ENCODE results near the gene RAB18.

RAB18 gene

GRCh38 chr10:27534161-27534700 is 30.1 kb downstream of the RAB18 start:
- FAIRE-seq (peak; percentile 42), DNase-seq (ENCODE audit: insufficient read length) (no peak)
- no peak for TF ChIP-seq POLR2A (IDR thresholded peaks at IDR 0.05; ENCODE audit: low read depth, low read length)
- TF ChIP-seq TAF1 (IDR thresholded peaks at IDR 0.05; ENCODE audit: borderline replicate concordance, low read depth, low read length): no peak
- TF ChIP-seq POLR2AphosphoS5 (IDR thresholded peaks at IDR 0.05; ENCODE audit: low read depth, low read length): no peak

GRCh38 chr10:27535317-27535716 is 31.2 kb downstream of the RAB18 start:
- TF ChIP-seq TAF1 (IDR thresholded peaks at IDR 0.05; ENCODE audit: borderline replicate concordance, low read depth, low read length) (no peak), POLR2AphosphoS5 (IDR thresholded peaks at IDR 0.05; ENCODE audit: low read depth, low read length) (no peak), POLR2A (IDR thresholded peaks at IDR 0.05; ENCODE audit: low read depth, low read length) (no peak)
- FAIRE-seq: no peak
- DNase-seq (ENCODE audit: insufficient read length): no peak

- DNase-seq (ENCODE audit: insufficient read length) (no peak), FAIRE-seq (peak; percentile 5)
- no peak for TF ChIP-seq POLR2A (IDR thresholded peaks at IDR 0.05; ENCODE audit: low read depth, low read length)
- TF ChIP-seq TAF1 (IDR thresholded peaks at IDR 0.05; ENCODE audit: borderline replicate concordance, low read depth, low read length): no peak
- no peak for TF ChIP-seq POLR2AphosphoS5 (IDR thresholded peaks at IDR 0.05; ENCODE audit: low read depth, low read length)
These were observed 32.3 kb downstream of the RAB18 start for GRCh38 chr10:27536437-27536836.

GRCh38 chr10:27537166-27537565 is 33.1 kb downstream of the RAB18 start:
- no peak for DNase-seq (ENCODE audit: insufficient read length)
- no peak for FAIRE-seq
- TF ChIP-seq POLR2AphosphoS5 (IDR thresholded peaks at IDR 0.05; ENCODE audit: low read depth, low read length) (no peak), TAF1 (IDR thresholded peaks at IDR 0.05; ENCODE audit: borderline replicate concordance, low read depth, low read length) (no peak), POLR2A (IDR thresholded peaks at IDR 0.05; ENCODE audit: low read depth, low read length) (no peak)

GRCh38 chr10:27537787-27538186 is 33.7 kb downstream of the RAB18 start:
- TF ChIP-seq POLR2AphosphoS5 (IDR thresholded peaks at IDR 0.05; ENCODE audit: low read depth, low read length) (no peak), TAF1 (IDR thresholded peaks at IDR 0.05; ENCODE audit: borderline replicate concordance, low read depth, low read length) (no peak), POLR2A (IDR thresholded peaks at IDR 0.05; ENCODE audit: low read depth, low read length) (no peak)
- FAIRE-seq (no peak), DNase-seq (ENCODE audit: insufficient read length) (no peak)

GRCh38 chr10:27540672-27541071 is 36.6 kb downstream of the RAB18 start:
- TF ChIP-seq POLR2A (IDR thresholded peaks at IDR 0.05; ENCODE audit: low read depth, low read length): no peak
- no peak for TF ChIP-seq POLR2AphosphoS5 (IDR thresholded peaks at IDR 0.05; ENCODE audit: low read depth, low read length)
- no peak for TF ChIP-seq TAF1 (IDR thresholded peaks at IDR 0.05; ENCODE audit: borderline replicate concordance, low read depth, low read length)
- DNase-seq (ENCODE audit: insufficient read length) (no peak), FAIRE-seq (no peak)

GRCh38 chr10:27541796-27542729 is 38.0 kb downstream of the RAB18 start:
- no peak for FAIRE-seq
- TF ChIP-seq POLR2A (IDR thresholded peaks at IDR 0.05; ENCODE audit: low read depth, low read length): no peak
- DNase-seq (ENCODE audit: insufficient read length): no peak

GRCh38 chr10:27542812-27543211 is 38.7 kb downstream of the RAB18 start:
- no peak for FAIRE-seq
- TF ChIP-seq POLR2A (IDR thresholded peaks at IDR 0.05; ENCODE audit: low read depth, low read length): no peak
- no peak for TF ChIP-seq TAF1 (IDR thresholded peaks at IDR 0.05; ENCODE audit: borderline replicate concordance, low read depth, low read length)
- no peak for TF ChIP-seq POLR2AphosphoS5 (IDR thresholded peaks at IDR 0.05; ENCODE audit: low read depth, low read length)
- DNase-seq (ENCODE audit: insufficient read length): no peak

- FAIRE-seq (no peak), DNase-seq (ENCODE audit: insufficient read length) (no peak)
- no peak for TF ChIP-seq TAF1 (IDR thresholded peaks at IDR 0.05; ENCODE audit: borderline replicate concordance, low read depth, low read length)
- no peak for TF ChIP-seq POLR2AphosphoS5 (IDR thresholded peaks at IDR 0.05; ENCODE audit: low read depth, low read length)
- TF ChIP-seq POLR2A (IDR thresholded peaks at IDR 0.05; ENCODE audit: low read depth, low read length): no peak
These were observed 42.9 kb downstream of the RAB18 start for GRCh38 chr10:27547047-27547446.

- DNase-seq (ENCODE audit: insufficient read length) (no peak), FAIRE-seq (no peak)
- TF ChIP-seq POLR2A (IDR thresholded peaks at IDR 0.05; ENCODE audit: low read depth, low read length): no peak
- TF ChIP-seq TAF1 (IDR thresholded peaks at IDR 0.05; ENCODE audit: borderline replicate concordance, low read depth, low read length): no peak
- no peak for TF ChIP-seq POLR2AphosphoS5 (IDR thresholded peaks at IDR 0.05; ENCODE audit: low read depth, low read length)
These were observed 43.4 kb downstream of the RAB18 start for GRCh38 chr10:27547482-27547881.

GRCh38 chr10:27550823-27551222 is 46.7 kb downstream of the RAB18 start:
- FAIRE-seq: no peak
- DNase-seq (ENCODE audit: insufficient read length): no peak
- TF ChIP-seq POLR2A (IDR thresholded peaks at IDR 0.05; ENCODE audit: low read depth, low read length) (no peak), TAF1 (IDR thresholded peaks at IDR 0.05; ENCODE audit: borderline replicate concordance, low read depth, low read length) (no peak), POLR2AphosphoS5 (IDR thresholded peaks at IDR 0.05; ENCODE audit: low read depth, low read length) (no peak)

- FAIRE-seq (peak; percentile 75), DNase-seq (ENCODE audit: insufficient read length) (peak; percentile 11)
- TF ChIP-seq POLR2A (IDR thresholded peaks at IDR 0.05; ENCODE audit: low read depth, low read length): no peak
These were observed 54.5 kb downstream of the RAB18 start for GRCh38 chr10:27558612-27559020.
